ENCODE measurements around the gene ZER1.
"Not testable (repeated sequence)": the region's sequence is repeated elsewhere in the genome, so short reads cannot be mapped to it uniquely, and the experiment has no call there.

The ZER1 gene

GRCh38 chr9:128771745-128772519, at the start of gene ZER1:
Gene ZER1 (minus strand): TSS chr9:128771927. CDS start chr9:128755565, 16,362 bp downstream.
- no peak for DNase-seq

- no peak for DNase-seq
Observed at GRCh38 chr9:128820665-128821583, 49.2 kb upstream of the ZER1 start.

GRCh38 chr9:128819716-128820664, 48.3 kb upstream of the ZER1 start:
- DNase-seq: no peak

GRCh38 chr9:128818839-128819715, 47.4 kb upstream of the ZER1 start:
- DNase-seq: no peak

- peak; percentile 88 for DNase-seq
Observed at GRCh38 chr9:128818099-128818838, 46.5 kb upstream of the ZER1 start, which contains the start of gene ENDOG. Gene ENDOG (plus strand): TSS chr9:128818500. CDS start chr9:128818685, 185 bp downstream.

GRCh38 chr9:128810873-128811272, 39.1 kb upstream of the ZER1 start:
- no peak for DNase-seq

GRCh38 chr9:128809831-128810230, 38.1 kb upstream of the ZER1 start:
- no peak for DNase-seq

- no peak for DNase-seq
Observed at GRCh38 chr9:128809036-128809599, 37.4 kb upstream of the ZER1 start.

- no peak for DNase-seq
Observed at GRCh38 chr9:128808543-128808942, 36.8 kb upstream of the ZER1 start.

- DNase-seq: no peak
Observed at GRCh38 chr9:128807827-128808226, 36.1 kb upstream of the ZER1 start.

GRCh38 chr9:128805661-128806060, 33.9 kb upstream of the ZER1 start:
- DNase-seq: no peak

GRCh38 chr9:128802482-128802881, 30.8 kb upstream of the ZER1 start:
- DNase-seq: no peak

- DNase-seq: no peak
Observed at GRCh38 chr9:128800061-128800460, 28.3 kb upstream of the ZER1 start.

GRCh38 chr9:128798896-128799295, 27.2 kb upstream of the ZER1 start:
- DNase-seq: no peak

GRCh38 chr9:128794961-128795360, 23.2 kb upstream of the ZER1 start:
- not testable (repeated sequence) for DNase-seq

GRCh38 chr9:128792978-128793686, 21.4 kb upstream of the ZER1 start:
- DNase-seq: no peak

GRCh38 chr9:128792134-128792533, 20.4 kb upstream of the ZER1 start:
- no peak for DNase-seq

GRCh38 chr9:128790536-128790935, 18.8 kb upstream of the ZER1 start:
- no peak for DNase-seq

GRCh38 chr9:128788445-128788844, 16.7 kb upstream of the ZER1 start:
- DNase-seq: no peak

- no peak for DNase-seq
Observed at GRCh38 chr9:128787659-128788058, 15.9 kb upstream of the ZER1 start.

Data from cortex of kidney (tissue), 1 donor.